ENCODE data around the gene CAMTA1. TPM values are rescaled to one million over a fixed set of nuclear protein-coding genes. Genes with fewer than 3 reads are reported as not detected.

The CAMTA1 gene
- polyA plus RNA-seq, 1 donor (not counting 4 experiments of a cell fraction or from before 2014, with no cell fraction given): 51.4 TPM

- no peaks in the 10 kb centered on the region for H3K79me2 ChIP-seq (ENCODE audit: control insufficient read depth, insufficient read depth, low read length)
- no peaks in the 10 kb centered on the region for H3K36me3 ChIP-seq (ENCODE audit: control insufficient read depth in 2 of 2, extremely low read depth in 1 of 2, insufficient read depth in 2 of 2, low read length in 2 of 2)
- no peaks in the 10 kb centered on the region for H3K4me1 ChIP-seq (ENCODE audit: control insufficient read depth, extremely low read depth, insufficient read depth, low read length)
- no peak overlapping the region for H3K9ac ChIP-seq (ENCODE audit: control insufficient read depth, extremely low read depth, insufficient read depth, low read length)
- H4K20me1 ChIP-seq (ENCODE audit: control insufficient read depth, extremely low read depth, insufficient read depth, low read length): no peaks in the 10 kb centered on the region
- no peak for TF ChIP-seq EZH2 (IDR thresholded peaks at IDR 0.05; ENCODE audit: low read length)
- TF ChIP-seq CTCF (optimal IDR thresholded peaks at IDR 0.05 in 1 of 3, IDR thresholded peaks at IDR 0.05 in 1 of 3, conservative IDR thresholded peaks at IDR 0.05 in 1 of 3; ENCODE audit: extremely low read depth in 1 of 3, insufficient read depth in 2 of 3, low read length in 3 of 3): no peak
- H3K4me2 ChIP-seq (ENCODE audit: control insufficient read depth, extremely low read depth, insufficient read depth, low read depth, low read length): no peak overlapping the region
- no peak overlapping the region for H3K27ac ChIP-seq (ENCODE audit: control insufficient read depth, insufficient read depth, low read length)
- H3K9me3 ChIP-seq (ENCODE audit: control insufficient read depth, low read depth, low read length): no peaks in the 10 kb centered on the region
- H3K4me3 ChIP-seq (ENCODE audit: control insufficient read depth in 2 of 3, extremely low read depth in 1 of 3, insufficient read depth in 2 of 3, low read depth in 1 of 3, low read length in 3 of 3): no peak overlapping the region
- dilution Hi-C loops (cut with MboI; ENCODE audit: extremely low pct_ligation_motif_present, low sequenced_read_pairs): no loop called here
- H3K27me3 ChIP-seq (ENCODE audit: control insufficient read depth, extremely low read depth, insufficient read depth, low read length): peaks cover 48% of the 10 kb centered on the region
- FAIRE-seq (no peak), DNase-seq (ENCODE audit: low read depth, low spot score) (no peak)
- H3K9me1 ChIP-seq (ENCODE audit: control insufficient read depth, extremely low read depth, insufficient read depth, low read length): no peaks in the 10 kb centered on the region
- H2AFZ ChIP-seq (ENCODE audit: control insufficient read depth, low read length): no peak overlapping the region
Observed at GRCh38 chr1:7095343-7095964, 310.2 kb downstream of the CAMTA1 start.

- no peaks in the 10 kb centered on the region for H3K9me3 ChIP-seq (ENCODE audit: control insufficient read depth, low read depth, low read length)
- H3K9ac ChIP-seq (ENCODE audit: control insufficient read depth, extremely low read depth, insufficient read depth, low read length): no peak overlapping the region
- no peaks in the 10 kb centered on the region for H4K20me1 ChIP-seq (ENCODE audit: control insufficient read depth, extremely low read depth, insufficient read depth, low read length)
- no peak overlapping the region for H3K4me2 ChIP-seq (ENCODE audit: control insufficient read depth, extremely low read depth, insufficient read depth, low read depth, low read length)
- TF ChIP-seq CTCF (optimal IDR thresholded peaks at IDR 0.05 in 1 of 3, IDR thresholded peaks at IDR 0.05 in 1 of 3, conservative IDR thresholded peaks at IDR 0.05 in 1 of 3; ENCODE audit: extremely low read depth in 1 of 3, insufficient read depth in 2 of 3, low read length in 3 of 3) (no peak), EZH2 (IDR thresholded peaks at IDR 0.05; ENCODE audit: low read length) (no peak)
- no peak overlapping the region for H3K27ac ChIP-seq (ENCODE audit: control insufficient read depth, insufficient read depth, low read length)
- H3K4me1 ChIP-seq (ENCODE audit: control insufficient read depth, extremely low read depth, insufficient read depth, low read length): no peaks in the 10 kb centered on the region
- no peaks in the 10 kb centered on the region for H3K79me2 ChIP-seq (ENCODE audit: control insufficient read depth, insufficient read depth, low read length)
- FAIRE-seq (no peak), DNase-seq (ENCODE audit: low read depth, low spot score) (no peak)
- H3K4me3 ChIP-seq (ENCODE audit: control insufficient read depth in 2 of 3, extremely low read depth in 1 of 3, insufficient read depth in 2 of 3, low read depth in 1 of 3, low read length in 3 of 3): no peak overlapping the region
- dilution Hi-C loops (cut with MboI; ENCODE audit: extremely low pct_ligation_motif_present, low sequenced_read_pairs): no loop called here
- peaks cover 49% of the 10 kb centered on the region for H3K27me3 ChIP-seq (ENCODE audit: control insufficient read depth, extremely low read depth, insufficient read depth, low read length)
- H2AFZ ChIP-seq (ENCODE audit: control insufficient read depth, low read length): no peak overlapping the region
- H3K9me1 ChIP-seq (ENCODE audit: control insufficient read depth, extremely low read depth, insufficient read depth, low read length): no peaks in the 10 kb centered on the region
- H3K36me3 ChIP-seq (ENCODE audit: control insufficient read depth in 2 of 2, extremely low read depth in 1 of 2, insufficient read depth in 2 of 2, low read length in 2 of 2): no peaks in the 10 kb centered on the region
Observed at GRCh38 chr1:7097938-7098592, 312.8 kb downstream of the CAMTA1 start.

Data from keratinocyte (primary cell).